RWPE1 (cell line): ENCODE measurements around the gene DCAKD.

Source experiments
- CTCF ChIA-PET: fragments of 350-600 bp; sonication (Branson Sonifier 250); formaldehyde crosslinking; extraction: SDS; loops from one replicate; lab custom pipeline; 2021; lab: Yijun Ruan, JAX
- POLR2A ChIA-PET: fragments of 400-600 bp; formaldehyde crosslinking; extraction: SDS; loops from one replicate; lab custom pipeline; 2020; ENCODE audit warnings: antibody characterized with exemption; ENCODE audit not compliant: low non-redundant PET; lab: Yijun Ruan, JAX
- DNase-seq: peaks from one replicate; pipeline ENCODE4 v3.0.0; 2012; ENCODE audit warnings: low spot score
- H3K27ac ChIP-seq: fragments of 450-650 bp; 2 replicates; pipeline ENCODE4 v1.5.1; 2017
- TF ChIP-seq, protein P1 (sequence below): fragments of 450-650 bp; conservative IDR thresholded peaks from 2 replicates; pipeline ENCODE4 v1.5.1; 2017; ENCODE audit warnings: low read depth, mild to moderate bottlenecking

The DCAKD gene

DNA sequence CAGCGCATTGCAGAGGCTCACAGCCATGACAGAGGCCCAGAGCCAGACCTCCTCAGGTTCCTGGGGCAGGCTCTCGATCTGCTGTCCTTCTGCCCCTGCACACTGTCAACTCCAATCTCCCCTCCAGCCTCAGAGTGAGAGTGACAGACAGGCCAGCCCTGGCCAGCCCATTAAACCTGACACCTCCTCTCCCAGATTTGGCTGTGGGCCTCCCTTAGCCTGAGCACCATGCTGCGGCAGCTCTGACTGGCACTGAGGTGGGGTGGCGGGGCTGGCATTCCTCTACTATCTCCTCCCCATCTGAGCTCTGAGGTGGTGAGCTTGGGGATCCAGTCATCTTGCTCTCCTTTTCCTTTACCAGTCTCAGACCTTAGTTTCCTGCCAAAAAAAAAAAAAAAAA, 67.9 kb downstream of the DCAKD start:
- ChIA-PET POLR2A (no interaction called here), CTCF (no interaction called here)
- TF ChIP-seq, protein P1, sequence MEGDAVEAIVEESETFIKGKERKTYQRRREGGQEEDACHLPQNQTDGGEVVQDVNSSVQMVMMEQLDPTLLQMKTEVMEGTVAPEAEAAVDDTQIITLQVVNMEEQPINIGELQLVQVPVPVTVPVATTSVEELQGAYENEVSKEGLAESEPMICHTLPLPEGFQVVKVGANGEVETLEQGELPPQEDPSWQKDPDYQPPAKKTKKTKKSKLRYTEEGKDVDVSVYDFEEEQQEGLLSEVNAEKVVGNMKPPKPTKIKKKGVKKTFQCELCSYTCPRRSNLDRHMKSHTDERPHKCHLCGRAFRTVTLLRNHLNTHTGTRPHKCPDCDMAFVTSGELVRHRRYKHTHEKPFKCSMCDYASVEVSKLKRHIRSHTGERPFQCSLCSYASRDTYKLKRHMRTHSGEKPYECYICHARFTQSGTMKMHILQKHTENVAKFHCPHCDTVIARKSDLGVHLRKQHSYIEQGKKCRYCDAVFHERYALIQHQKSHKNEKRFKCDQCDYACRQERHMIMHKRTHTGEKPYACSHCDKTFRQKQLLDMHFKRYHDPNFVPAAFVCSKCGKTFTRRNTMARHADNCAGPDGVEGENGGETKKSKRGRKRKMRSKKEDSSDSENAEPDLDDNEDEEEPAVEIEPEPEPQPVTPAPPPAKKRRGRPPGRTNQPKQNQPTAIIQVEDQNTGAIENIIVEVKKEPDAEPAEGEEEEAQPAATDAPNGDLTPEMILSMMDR: no peak
- no peak for DNase-seq
- H3K27ac ChIP-seq: 0 out of 2 replicates have a peak overlapping the region, but pooled peaks have one; percentile 7

DNA sequence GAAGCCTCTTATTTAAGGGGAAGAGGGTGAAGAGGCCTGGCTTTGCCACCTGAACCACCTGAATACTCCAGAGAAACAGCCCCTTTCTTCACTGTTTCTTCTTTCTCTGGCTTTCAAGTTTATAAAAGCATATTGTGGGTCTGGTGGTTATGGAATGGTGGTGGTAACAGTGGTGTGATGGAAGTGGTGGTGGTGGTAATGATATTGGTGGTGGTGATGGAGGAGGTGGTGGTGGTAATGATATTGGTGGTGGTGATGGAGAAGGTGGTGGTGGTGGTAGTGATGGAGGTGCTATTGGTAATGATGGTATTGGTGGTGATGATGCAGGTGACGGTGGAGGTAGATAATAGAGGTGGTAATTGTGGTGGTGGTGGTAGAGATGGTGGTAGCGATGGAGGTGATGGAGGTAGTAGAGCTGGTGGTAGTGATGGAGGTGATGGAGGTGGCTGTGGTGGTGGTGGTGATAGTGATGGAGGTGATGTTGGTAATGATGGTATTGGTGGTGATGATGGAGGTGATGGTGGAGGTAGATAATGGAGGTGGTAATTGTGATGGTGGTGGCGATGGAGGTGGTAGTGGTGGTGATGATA, 69.2 kb downstream of the DCAKD start:
- peak overlapping the region; percentile 90; the same call in 1 of the 2 replicates for H3K27ac ChIP-seq
- ChIA-PET CTCF (no interaction called here), POLR2A (no interaction called here)
- TF ChIP-seq, protein P1: no peak
- DNase-seq: no peak

DNA sequence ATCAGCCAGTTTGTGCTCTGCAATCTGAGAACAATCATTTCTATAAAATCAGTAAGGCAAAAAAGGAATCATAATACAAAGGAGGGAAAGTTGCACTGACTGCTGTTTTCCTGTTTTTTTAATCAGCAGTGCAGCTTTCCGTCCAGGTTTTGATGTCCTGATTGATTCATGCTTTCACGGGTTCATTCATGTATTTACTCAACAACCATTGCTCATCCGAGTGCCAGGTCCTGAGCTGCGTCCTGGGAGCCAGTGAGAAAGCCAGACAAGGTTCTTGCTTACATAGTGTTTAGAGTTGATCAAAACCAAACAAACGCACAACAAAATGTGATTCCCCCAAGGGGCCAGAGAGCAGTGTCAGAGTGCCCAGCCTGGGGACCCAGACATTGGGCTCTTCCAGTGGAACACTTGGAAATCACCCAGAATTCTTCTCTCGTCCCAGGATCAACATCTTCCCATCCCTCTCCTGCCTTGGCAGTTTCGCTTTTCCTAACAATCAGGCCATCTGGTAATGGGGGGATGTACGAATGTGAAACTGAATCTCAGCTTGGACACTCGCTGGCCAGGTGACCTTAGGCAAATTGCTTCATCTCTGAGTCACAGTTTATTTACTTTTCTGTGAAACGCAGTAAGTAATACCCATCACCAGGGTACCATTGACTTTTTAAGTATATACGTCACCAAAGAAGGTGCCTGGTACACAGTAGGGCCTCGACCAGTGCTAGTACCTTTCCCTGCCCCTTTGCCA, 70.0 kb downstream of the DCAKD start:
- CTCF ChIA-PET: interaction anchor here (0.8 kb wide), 1 partner anchor 12 kb away, joined by 5 read pairs; no protein-coding TSS in a partner anchor
- H3K27ac ChIP-seq: peak overlapping the region; percentile 90
- POLR2A ChIA-PET: interaction anchor here (1.1 kb wide), 1 partner anchor 13 kb away, joined by 8 read pairs; the partner anchor contains the start of gene C1QL1
- DNase-seq: peak; percentile 62
- TF ChIP-seq, protein P1: no peak

GRCh38 chr17:44979426-44979995, 71.9 kb downstream of the DCAKD start:
- ChIA-PET POLR2A (no interaction called here), CTCF (interaction anchor here (0.6 kb wide), 1 partner anchor 1190 kb away, joined by 3 read pairs; no protein-coding TSS in a partner anchor)
- H3K27ac ChIP-seq: peak overlapping the region; percentile 90
- TF ChIP-seq, protein P1: no peak
- no peak for DNase-seq

- CTCF ChIA-PET: interaction anchor here (0.6 to 0.7 kb wide), 2 partner anchors 43 to 1190 kb away, joined by 3 read pairs; no protein-coding TSS in a partner anchor
These were observed 72.6 kb downstream of the DCAKD start for GRCh38 chr17:44978807-44979206.

More at GRCh38 chr17:44978807-44979206, 72.6 kb downstream of the DCAKD start:
- TF ChIP-seq, protein P1: no peak
- H3K27ac ChIP-seq: no peak overlapping the region
- no peak for DNase-seq
- POLR2A ChIA-PET: no interaction called here
